GM18858 (cell line): ENCODE results near the gene MKRN2OS.

Experiments used
- ATAC-seq: cut with Tn5 transposase; IDR thresholded peaks from one replicate; pipeline ENCODE4 v1.9.1; 2021; ENCODE audit not compliant: unreplicated experiment

MKRN2OS gene, protein sequence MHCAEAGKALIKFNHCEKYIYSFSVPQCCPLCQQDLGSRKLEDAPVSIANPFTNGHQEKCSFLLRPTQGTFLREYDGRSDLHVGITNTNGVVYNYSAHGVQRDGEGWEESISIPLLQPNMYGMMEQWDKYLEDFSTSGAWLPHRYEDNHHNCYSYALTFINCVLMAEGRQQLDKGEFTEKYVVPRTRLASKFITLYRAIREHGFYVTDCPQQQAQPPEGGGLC

DNA sequence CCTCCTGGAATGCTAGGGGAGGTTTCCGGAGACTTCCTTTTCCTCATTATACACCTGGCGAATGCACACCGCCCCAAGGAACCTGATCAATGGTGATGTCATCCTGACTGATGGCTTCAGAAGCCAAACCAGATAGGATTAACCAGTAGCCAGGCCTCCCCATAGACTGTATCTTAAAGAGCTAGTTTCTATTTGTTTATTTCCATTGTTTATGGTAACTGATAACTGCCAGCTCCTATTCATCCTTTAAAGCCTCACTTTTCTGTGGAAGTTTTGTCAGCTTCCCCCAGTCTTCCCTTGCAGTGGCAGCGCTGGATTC is at the start of gene MKRN2OS:
MKRN2OS (minus strand) TSS at position 27 of the 319 bp plus-strand sequence. CDS start 35 bp downstream, outside the sequence.
- ATAC-seq = no peak

DNA sequence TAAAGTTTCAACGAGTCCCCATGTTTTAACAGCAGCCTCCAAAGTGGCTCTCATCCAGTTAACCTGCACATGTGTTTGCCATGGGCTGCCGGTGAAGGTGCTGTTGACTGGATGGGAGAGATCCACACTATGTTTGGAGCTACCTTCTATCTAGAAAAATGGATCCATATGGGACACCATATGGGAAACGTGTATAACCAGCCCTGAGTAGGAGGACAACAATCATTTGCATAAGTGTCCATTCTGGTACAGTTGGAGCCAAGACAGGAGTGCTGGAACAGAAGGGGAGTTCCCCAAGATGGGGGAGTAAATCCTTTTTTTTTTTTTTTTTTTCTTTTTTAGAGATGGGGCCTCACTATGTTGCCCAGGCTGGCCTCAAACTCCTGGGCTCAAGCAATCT is 48.2 kb upstream of the MKRN2OS start:
- no peak for ATAC-seq

DNA sequence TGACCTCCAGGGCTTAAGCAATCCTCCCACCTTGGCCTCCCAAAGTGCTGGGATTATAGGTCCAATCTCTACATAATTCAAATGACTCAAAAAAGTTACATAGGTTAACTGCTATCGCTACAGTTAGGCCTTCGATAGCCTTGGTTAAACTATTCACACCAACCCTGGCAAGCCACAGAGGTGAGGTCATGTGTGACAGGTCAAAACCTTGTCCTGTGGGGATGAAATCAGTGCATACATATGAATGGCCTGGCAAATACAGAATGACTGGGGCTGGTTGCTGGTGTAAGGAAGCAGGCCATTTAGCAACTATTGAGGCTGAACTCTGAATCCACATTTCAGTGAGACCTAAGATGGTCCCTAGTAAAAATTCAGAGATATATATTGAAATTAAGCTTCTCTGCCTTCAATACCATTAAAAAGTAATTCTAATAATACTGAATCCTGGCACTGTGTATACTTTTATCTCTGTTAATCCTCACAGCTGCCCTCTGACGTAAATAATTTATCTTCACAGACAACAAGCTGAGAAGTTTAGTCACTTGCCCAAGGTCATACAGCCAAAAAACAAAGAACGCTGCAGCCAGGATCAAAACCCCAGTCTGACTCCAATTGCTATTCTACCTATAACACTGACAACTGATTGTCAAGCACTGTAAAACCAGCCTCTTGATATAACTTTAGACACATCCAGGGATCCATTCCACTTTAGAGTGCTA is 46.9 kb upstream of the MKRN2OS start:
- ATAC-seq = no peak

DNA sequence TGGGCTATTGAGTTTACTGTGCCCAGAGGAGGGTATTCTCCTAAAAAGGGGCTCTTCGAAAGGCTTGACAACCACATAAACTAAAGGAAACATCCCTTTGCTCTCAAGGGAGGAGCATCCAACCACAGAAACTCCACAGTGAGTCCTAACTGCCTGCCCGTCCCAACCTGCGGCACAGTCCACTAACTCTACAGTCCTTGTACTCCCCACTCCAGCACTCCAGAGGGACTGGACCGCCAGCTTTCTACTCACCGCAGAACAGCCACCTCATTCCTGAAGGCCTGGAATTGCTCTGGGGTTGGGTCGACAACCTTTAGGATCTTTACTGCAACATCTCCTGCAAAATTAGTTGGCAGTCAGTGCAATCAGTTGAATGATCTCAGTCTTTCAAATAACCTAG is 46.2 kb upstream of the MKRN2OS start:
- ATAC-seq = no peak

DNA sequence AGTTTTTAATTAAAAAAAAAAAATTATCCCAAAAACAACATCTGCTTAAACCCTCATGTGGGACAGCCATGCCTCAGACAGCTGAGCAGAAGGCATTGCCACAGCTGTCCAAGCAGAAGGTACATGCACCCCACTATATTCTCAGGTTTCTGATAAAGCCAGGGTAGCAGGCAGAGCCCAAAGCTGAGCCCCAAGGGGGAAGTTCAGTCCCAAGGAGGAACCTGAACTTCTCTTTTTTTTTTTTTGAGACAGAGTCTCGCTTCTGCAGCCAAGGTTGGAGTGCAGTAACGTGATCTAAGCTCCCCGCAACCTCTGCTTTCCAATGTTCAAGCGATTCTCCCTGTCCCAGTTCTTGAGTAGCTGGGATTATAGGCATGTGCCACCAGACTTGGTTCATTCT is 44.8 kb upstream of the MKRN2OS start:
- no peak for ATAC-seq

DNA sequence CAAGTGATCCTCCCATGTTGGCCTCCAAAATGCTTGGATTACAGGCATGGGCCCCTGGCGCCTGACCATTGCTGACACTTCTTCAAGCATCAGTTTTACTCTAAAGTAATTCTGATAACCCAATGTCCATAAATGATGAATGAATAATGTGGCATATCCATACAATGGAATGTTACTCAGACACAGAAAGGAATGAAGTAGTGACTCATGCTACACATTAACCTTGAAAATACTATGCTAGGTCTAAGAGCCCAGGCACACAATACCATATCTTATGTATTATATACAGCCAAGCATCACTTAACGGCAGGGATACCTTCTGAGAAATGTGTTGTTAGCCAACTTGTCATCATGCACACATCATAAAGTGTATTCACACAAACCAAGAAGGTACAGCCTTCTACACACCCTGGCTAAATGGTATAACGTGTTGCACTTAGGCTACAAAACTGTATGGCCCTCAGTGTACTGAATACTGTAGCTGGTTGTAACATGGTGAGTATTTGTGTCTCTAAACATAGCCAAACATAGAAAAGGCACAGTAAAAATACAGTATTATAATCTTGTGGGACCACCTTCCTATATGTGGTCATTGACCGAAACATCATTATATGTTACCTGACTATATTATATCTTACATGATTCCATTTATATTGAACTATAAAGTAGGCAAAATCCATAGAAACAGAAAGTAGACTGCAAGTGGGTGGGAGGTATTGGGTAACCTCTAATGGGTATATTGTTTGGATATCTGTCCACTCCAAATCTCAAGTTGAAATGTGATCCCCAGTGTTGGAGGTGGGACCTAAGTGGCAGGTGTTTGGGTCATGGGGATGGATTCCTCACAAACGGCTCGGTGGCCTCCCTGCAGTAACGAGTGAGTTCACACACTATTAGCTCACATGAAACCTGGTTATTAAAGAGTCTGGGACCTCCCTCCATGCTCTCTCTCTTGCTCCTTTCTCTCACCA is 43.0 kb upstream of the MKRN2OS start:
- ATAC-seq = no peak

DNA sequence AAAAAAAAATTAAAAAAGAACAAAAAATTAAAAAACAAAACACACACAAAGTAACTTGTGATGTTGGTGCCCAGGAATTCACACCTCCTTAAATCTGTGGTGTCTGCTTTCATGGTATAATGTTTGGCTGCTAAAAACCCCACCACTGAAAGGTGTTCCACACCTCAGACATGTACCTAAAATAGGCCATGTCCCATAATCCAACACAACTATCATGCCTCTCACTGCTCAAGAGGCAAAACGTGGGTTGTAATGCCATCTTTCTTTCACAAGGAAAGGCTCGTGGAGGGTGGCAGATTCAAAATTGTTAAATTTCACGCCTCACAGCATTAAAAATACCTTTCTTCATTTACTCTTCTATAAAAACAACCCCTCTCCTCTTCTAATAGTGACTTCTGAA is 41.1 kb upstream of the MKRN2OS start:
- ATAC-seq = no peak

DNA sequence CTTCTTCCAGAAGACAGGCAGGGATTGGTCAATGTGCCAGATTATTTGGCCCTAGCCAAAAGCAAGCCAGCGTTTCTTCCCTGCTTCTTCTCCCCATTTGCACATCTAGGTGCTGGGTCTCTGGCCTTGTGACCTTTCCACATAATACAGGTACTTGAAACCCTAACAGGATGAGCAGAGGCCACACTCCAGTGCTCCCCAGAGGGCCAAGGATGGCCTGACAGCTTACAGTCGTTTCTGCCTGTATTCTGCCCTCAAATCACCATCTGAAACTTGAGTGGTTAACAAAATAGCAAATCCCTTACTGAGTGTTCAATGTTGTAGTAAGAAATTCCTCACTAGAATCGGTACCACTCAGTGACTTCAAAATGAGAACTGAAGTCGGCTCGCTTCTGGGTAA is 40.7 kb upstream of the MKRN2OS start:
- no peak for ATAC-seq

DNA sequence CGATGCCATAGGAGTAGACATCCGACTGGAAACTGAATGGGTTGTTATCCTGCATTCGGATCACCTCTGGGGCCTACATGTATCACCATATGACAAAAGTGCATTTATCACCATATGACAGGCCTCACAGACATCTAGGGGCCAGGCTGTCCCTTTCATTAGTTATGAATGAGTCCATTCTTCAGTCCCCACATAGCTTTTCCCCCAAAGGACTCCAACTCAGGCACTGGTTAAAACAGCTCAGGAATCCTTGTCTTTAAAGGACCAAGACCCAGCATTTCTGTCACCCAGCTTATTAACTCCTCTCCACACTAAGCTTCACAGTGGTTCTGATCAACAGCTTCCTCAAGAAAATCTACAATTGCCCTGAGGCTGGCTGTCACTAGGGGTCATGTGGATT is 39.9 kb upstream of the MKRN2OS start:
- no peak for ATAC-seq

DNA sequence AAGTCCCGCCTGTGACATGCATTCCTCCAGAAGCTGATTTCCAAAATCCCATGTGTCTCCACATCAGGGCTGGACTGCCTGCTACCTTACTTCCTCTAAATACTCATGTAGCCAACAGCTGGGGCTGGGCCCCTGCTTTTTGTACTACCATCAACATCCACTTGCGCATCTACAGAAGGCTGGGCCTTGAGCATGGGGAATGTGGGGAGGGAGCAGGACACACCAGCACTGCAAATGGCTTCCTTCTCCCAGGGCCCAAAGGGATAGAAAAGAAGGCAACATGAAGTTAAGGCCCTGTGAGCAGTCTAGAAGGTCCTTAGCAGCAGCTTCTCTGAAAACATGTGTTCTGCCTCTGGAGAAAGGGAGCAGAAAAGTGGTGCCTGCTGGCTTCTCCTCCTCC is 38.8 kb upstream of the MKRN2OS start:
- no peak for ATAC-seq

DNA sequence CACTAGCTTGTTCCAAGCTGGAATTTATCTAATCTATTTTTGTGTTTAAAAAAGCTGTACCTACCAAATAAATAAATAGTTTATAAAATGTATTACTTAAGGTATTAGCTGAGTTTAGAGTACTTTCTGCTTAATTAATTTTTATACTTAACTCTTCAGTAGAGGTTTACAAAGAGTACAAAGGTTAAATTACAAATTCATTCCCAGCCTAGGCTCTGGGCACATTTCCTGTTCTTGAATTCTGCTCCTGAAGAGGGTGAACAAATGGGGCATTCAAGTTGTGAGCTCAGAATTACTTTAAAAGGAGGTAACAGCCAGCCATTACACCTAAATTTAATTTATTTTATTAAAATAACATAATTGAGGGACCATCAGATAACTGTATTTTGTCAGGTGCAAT is 38.0 kb upstream of the MKRN2OS start:
- ATAC-seq = no peak

DNA sequence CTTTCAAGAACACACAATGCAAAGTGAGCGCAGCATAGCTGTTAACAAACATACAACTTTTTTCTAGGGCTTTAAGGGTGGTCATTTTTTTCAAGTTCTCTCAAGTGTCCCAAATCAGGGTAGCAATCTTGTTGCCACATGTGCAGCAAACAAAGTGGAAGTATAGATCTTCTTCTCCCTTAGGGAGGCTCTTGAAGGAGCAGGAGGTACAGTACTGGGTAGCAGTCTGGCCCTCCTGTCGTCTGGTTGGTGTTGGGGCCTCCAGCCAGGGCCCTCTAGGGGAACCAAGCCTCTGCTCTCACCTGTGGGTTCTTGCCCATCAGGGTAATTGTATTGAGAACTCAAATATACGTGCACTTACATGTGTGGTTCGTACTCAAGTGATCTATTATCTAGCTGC is 37.4 kb upstream of the MKRN2OS start:
- ATAC-seq = no peak

DNA sequence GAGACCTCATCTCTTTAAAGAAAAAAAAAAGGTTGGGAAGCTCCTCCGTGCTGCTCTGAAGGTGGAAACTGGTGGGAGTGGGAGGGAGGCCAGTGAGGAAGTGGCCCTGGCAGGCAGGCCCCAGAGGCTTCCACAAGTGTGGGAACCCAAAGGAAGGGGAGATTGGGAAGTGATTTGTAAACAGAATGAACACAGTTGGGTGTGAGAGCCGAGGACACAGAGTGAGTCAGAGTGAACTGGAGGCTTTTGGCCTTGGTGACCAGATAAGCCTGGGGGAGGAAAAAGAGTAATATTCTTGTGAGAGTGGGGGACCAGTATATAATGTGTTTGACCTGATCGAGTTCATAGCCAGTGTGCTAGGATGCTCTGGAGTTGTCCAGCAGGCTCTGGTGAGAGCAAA is 34.6 kb upstream of the MKRN2OS start:
- no peak for ATAC-seq

DNA sequence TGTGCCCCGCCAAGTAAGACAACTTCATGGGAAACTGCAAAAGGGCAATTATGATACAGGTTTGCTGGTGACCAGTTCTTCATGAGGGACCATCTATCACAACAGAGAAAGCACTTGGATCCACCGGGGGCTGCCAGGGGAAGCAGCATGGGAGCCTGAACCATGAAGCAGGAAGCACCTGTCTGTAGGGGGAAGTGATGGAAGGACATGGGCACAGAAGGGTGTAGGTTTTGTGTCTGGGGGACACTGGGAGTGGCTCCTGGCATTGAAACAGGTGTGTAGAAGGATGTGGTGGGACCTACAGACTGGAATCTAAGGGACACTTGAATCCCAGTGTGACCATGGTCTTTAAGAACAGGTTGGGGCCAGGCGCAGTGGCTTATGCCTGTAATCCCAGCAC is 34.2 kb upstream of the MKRN2OS start:
- no peak for ATAC-seq

DNA sequence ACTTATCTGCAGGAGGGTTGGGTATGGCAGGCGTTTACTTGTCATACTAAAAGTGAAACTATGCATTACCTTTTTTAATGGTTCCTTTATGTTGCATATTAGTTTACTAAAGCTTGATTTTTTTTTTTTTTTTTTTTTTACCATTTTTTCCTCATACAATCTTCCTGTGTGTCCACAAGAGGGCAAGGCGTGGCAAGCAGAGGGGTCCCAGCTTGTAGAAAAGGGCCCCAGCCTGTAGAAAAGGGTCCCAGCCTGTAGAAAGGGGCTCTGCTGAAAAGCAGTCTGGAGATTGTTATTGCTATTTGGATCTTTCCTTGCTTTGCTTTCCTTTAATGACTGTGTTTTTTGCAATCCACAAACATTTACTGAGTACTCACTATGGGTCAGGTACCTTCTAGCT is 33.4 kb upstream of the MKRN2OS start:
- ATAC-seq = no peak

DNA sequence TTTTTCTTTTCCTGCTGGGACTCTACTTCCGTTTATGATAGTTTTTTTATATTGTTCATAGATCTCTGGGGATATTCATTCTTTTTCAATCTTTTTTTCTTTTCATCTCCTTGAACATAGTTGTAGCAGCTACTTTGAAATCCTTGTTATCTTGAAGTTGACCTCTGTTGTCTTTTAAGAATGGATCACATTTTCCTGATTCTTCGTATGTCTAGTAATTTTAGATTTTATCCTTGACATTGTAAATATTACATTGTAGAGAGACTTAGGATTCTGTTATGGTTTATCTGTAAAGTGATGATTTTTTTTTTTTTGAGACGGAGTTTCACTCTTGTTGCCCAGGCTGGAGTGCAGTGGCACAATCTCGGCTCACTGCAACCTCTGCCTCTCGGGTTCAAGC is 32.1 kb upstream of the MKRN2OS start:
- ATAC-seq = no peak

DNA sequence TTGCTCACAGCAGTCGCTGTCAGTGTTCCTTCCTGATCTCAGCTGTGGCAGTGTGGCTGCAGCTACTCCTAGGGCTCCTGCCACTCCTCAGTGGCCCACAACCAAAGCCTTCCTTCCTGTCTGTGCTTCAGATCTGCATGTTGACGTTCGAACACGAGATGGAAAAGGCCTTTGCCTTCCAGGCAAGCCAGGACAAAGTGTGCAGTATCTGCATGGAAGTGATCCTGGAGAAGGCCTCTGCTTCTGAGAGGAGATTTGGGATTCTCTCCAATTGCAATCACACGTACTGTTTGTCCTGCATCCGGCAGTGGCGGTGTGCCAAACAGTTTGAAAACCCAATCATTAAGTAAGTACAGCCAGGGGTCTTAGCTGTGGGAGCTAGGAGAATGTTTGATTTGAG is 29.4 kb upstream of the MKRN2OS start:
- ATAC-seq = no peak

DNA sequence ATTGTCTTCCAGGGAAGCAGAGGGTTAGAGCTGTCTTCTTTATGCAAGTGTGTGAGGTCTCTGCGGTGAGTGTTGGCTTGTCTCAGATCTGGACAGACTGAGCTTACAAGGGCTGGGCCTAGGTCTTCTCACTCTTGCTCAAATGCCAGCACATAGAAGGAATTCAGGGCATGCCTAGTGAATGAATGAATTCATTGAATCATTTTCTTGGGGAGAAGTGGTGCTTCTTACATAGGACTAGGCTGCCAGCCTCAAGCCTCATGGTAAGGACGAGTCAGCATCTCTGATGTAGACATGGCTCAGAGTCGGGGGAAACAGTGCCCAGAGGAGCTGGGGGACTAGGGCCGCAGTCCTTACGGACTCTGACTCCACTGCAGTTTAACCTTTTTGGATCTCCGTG is 28.8 kb upstream of the MKRN2OS start:
- ATAC-seq = no peak

DNA sequence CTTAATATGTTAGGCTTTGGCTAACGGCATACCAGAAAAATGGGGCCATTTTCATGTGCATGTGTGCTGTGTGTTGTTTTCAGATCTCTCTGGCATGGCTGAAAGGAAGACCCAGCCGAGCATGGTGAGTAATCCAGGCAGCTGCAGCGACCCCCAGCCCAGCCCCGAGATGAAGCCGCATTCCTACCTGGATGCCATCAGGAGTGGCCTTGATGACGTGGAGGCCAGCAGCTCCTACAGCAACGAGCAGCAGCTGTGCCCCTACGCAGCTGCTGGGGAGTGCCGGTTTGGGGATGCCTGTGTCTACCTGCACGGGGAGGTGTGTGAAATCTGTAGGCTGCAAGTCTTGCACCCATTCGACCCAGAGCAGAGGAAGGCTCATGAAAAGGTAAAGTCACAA is 26.7 kb upstream of the MKRN2OS start:
- ATAC-seq = no peak

DNA sequence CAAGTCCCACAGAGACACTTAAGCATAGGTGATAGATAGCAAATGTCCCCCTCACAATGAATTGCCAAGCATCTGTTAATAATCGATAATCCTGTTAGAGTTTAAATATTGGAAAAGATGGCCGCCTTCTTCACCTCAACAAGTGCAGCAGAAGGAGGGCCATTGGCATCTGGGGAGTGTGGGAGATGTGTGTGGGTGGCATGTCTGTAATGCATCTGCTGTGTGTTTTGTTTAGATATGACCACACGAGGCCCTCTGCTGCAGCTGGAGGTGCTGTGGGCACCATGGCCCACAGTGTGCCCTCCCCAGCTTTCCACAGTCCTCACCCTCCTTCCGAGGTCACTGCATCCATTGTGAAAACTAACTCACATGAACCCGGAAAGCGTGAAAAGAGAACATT is 24.5 kb upstream of the MKRN2OS start:
- ATAC-seq = no peak

DNA sequence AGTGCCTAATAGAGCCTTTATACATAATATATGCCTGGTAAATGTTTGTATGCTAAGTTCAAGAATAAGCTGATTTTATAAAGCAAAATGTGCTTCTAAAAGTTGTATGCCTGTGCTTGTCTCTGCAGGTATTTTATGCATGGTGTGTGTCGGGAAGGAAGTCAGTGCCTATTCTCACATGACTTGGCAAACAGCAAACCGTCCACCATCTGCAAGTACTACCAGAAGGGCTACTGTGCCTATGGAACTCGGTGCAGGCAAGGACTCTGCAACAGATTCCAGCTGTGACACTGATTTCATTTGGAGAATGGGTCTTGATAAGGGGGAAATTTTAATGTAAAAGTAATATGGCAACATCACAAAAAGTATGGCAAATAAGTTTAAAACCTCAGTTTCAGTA is 23.4 kb upstream of the MKRN2OS start:
- ATAC-seq = no peak

DNA sequence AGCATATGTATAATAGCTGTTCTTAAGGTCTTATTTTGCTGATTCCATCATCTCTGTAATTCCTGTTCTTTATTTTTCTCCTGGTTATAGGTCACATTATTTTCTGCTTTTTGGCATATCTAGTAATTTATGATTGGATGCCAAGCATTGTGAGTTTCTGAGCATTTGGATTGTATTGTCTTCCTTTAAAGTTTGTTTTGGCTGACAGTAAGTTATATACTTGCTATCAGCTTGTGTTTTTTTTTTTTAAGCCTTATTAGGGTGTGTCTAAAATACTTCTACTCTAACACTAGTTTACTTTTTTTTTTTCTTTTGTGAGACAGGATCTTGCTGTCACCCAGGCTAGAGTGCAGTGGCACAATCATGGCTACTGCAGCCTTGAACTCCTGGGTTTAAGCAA is 21.7 kb upstream of the MKRN2OS start:
- no peak for ATAC-seq
